GM12892 (cell line): ENCODE results near the gene AVPR2.

ENCODE experiments used
- POLR2A ChIP-seq: IDR thresholded peaks from 2 replicates; pipeline ENCODE4 v1.6.1; 2011; ENCODE audit warnings: low read depth, low read length, control low read depth
- TAF1 ChIP-seq: IDR thresholded peaks from 2 replicates; pipeline ENCODE4 v1.6.1; 2011; ENCODE audit warnings: low read depth, mild to moderate bottlenecking, control low read depth, low read length, borderline replicate concordance

GRCh38 chrX:153886915-153887314 lies 17.6 kb upstream of the AVPR2 start:
- TF ChIP-seq POLR2A: no peak
- no peak for TF ChIP-seq TAF1
